Stimulated activated naive CD8-positive, alpha-beta T cell treated with anti-CD3 and anti-CD28 coated beads, Interleukin-15, Interleukin-2, amounts not matched to agents 100 ng/mL and 50 ng/mL, for 24 hours (primary cell): ENCODE data around the gene SLC7A11.
"Not testable (repeated sequence)": the region's sequence is repeated elsewhere in the genome, so short reads cannot be mapped to it uniquely, and the experiment has no call there.

Experiments used
- H3K27ac Mint-ChIP-seq: one replicate; pipeline ENCODE4 v1.8.0; 2021; ENCODE audit warnings: mild to moderate bottlenecking, mixed read lengths
- H3K27me3 Mint-ChIP-seq: one replicate; pipeline ENCODE4 v1.8.0; 2021; ENCODE audit warnings: mixed read lengths
- H3K36me3 Mint-ChIP-seq: one replicate; pipeline ENCODE4 v1.8.0; 2021; ENCODE audit warnings: low read depth, mixed read lengths
- H3K4me1 Mint-ChIP-seq: one replicate; pipeline ENCODE4 v1.8.0; 2021; ENCODE audit warnings: low read depth, mixed read lengths
- H3K4me3 Mint-ChIP-seq: one replicate; pipeline ENCODE4 v1.8.0; 2021; ENCODE audit warnings: mild to moderate bottlenecking, mixed read lengths
- H3K9me3 Mint-ChIP-seq: one replicate; pipeline ENCODE4 v1.8.0; 2021; ENCODE audit warnings: mixed read lengths

SLC7A11 gene

GRCh38 chr4:138256608-138257007 is 14.5 kb upstream of the SLC7A11 start:
- H3K27ac Mint-ChIP-seq: no peak overlapping the region
- no peaks in the 10 kb centered on the region for H3K27me3 Mint-ChIP-seq
- no peaks in the 10 kb centered on the region for H3K36me3 Mint-ChIP-seq
- H3K9me3 Mint-ChIP-seq: no peaks in the 10 kb centered on the region
- no peak overlapping the region for H3K4me3 Mint-ChIP-seq
- H3K4me1 Mint-ChIP-seq: peaks cover 7% of the 10 kb centered on the region

GRCh38 chr4:138255917-138256597 is 13.9 kb upstream of the SLC7A11 start:
- Mint-ChIP-seq H3K27me3 (no peaks in the 10 kb centered on the region), H3K4me3 (no peak overlapping the region), H3K9me3 (no peaks in the 10 kb centered on the region), H3K27ac (no peak overlapping the region), H3K4me1 (peaks cover 7% of the 10 kb centered on the region), H3K36me3 (no peaks in the 10 kb centered on the region)

- Mint-ChIP-seq H3K36me3 (no peaks in the 10 kb centered on the region), H3K27me3 (no peaks in the 10 kb centered on the region), H3K27ac (no peak overlapping the region), H3K4me1 (peaks cover 7% of the 10 kb centered on the region), H3K4me3 (no peak overlapping the region), H3K9me3 (no peaks in the 10 kb centered on the region)
Measured at GRCh38 chr4:138252551-138252950, 10.4 kb upstream of the SLC7A11 start.

GRCh38 chr4:138251938-138252337 is 9.8 kb upstream of the SLC7A11 start:
- peaks cover 7% of the 10 kb centered on the region for H3K4me1 Mint-ChIP-seq
- no peak overlapping the region for H3K27ac Mint-ChIP-seq
- no peaks in the 10 kb centered on the region for H3K27me3 Mint-ChIP-seq
- no peaks in the 10 kb centered on the region for H3K36me3 Mint-ChIP-seq
- no peak overlapping the region for H3K4me3 Mint-ChIP-seq
- no peaks in the 10 kb centered on the region for H3K9me3 Mint-ChIP-seq

GRCh38 chr4:138249132-138249531 is 7.0 kb upstream of the SLC7A11 start:
- no peaks in the 10 kb centered on the region for H3K36me3 Mint-ChIP-seq
- no peak overlapping the region for H3K27ac Mint-ChIP-seq
- no peak overlapping the region for H3K4me3 Mint-ChIP-seq
- no peaks in the 10 kb centered on the region for H3K4me1 Mint-ChIP-seq
- no peaks in the 10 kb centered on the region for H3K27me3 Mint-ChIP-seq
- no peaks in the 10 kb centered on the region for H3K9me3 Mint-ChIP-seq

GRCh38 chr4:138248058-138248457 is 5.9 kb upstream of the SLC7A11 start:
- H3K36me3 Mint-ChIP-seq: no peaks in the 10 kb centered on the region
- no peak overlapping the region for H3K4me3 Mint-ChIP-seq
- H3K27me3 Mint-ChIP-seq: no peaks in the 10 kb centered on the region
- no peak overlapping the region for H3K27ac Mint-ChIP-seq
- H3K9me3 Mint-ChIP-seq: no peaks in the 10 kb centered on the region
- no peaks in the 10 kb centered on the region for H3K4me1 Mint-ChIP-seq

GRCh38 chr4:138247643-138248042 is 5.5 kb upstream of the SLC7A11 start:
- H3K4me3 Mint-ChIP-seq: no peak overlapping the region
- no peaks in the 10 kb centered on the region for H3K27me3 Mint-ChIP-seq
- no peaks in the 10 kb centered on the region for H3K9me3 Mint-ChIP-seq
- no peaks in the 10 kb centered on the region for H3K4me1 Mint-ChIP-seq
- H3K27ac Mint-ChIP-seq: no peak overlapping the region
- no peaks in the 10 kb centered on the region for H3K36me3 Mint-ChIP-seq

GRCh38 chr4:138243369-138243768 is 1.2 kb upstream of the SLC7A11 start:
- Mint-ChIP-seq H3K36me3 (no peaks in the 10 kb centered on the region), H3K4me1 (peaks cover 20% of the 10 kb centered on the region), H3K4me3 (no peak overlapping the region), H3K9me3 (no peaks in the 10 kb centered on the region), H3K27me3 (no peaks in the 10 kb centered on the region), H3K27ac (no peak overlapping the region)

- peak overlapping the region; percentile 67 for H3K27ac Mint-ChIP-seq
- peaks cover 20% of the 10 kb centered on the region for H3K4me1 Mint-ChIP-seq
- H3K36me3 Mint-ChIP-seq: no peaks in the 10 kb centered on the region
- H3K4me3 Mint-ChIP-seq: peak overlapping the region; percentile 82
- no peaks in the 10 kb centered on the region for H3K27me3 Mint-ChIP-seq
- H3K9me3 Mint-ChIP-seq: no peaks in the 10 kb centered on the region
Measured at GRCh38 chr4:138242834-138243156, 646 bp upstream of the SLC7A11 start.

- Mint-ChIP-seq H3K36me3 (no peaks in the 10 kb centered on the region), H3K27me3 (no peaks in the 10 kb centered on the region), H3K27ac (peak overlapping the region; percentile 91), H3K9me3 (no peaks in the 10 kb centered on the region), H3K4me3 (peak overlapping the region; percentile 82), H3K4me1 (peaks cover 22% of the 10 kb centered on the region)
Measured at GRCh38 chr4:138241281-138242075, 671 bp downstream of the SLC7A11 start.

GRCh38 chr4:138239491-138239890 is 2.7 kb downstream of the SLC7A11 start:
- Mint-ChIP-seq H3K27ac (no peak overlapping the region), H3K4me1 (peaks cover 34% of the 10 kb centered on the region), H3K27me3 (no peaks in the 10 kb centered on the region), H3K9me3 (no peaks in the 10 kb centered on the region), H3K36me3 (no peaks in the 10 kb centered on the region), H3K4me3 (peak overlapping the region; percentile 49)

- Mint-ChIP-seq H3K4me3 (no peak overlapping the region), H3K27me3 (no peaks in the 10 kb centered on the region), H3K4me1 (peaks cover 34% of the 10 kb centered on the region), H3K9me3 (no peaks in the 10 kb centered on the region), H3K27ac (no peak overlapping the region), H3K36me3 (no peaks in the 10 kb centered on the region)
Measured at GRCh38 chr4:138238521-138239292, 3.4 kb downstream of the SLC7A11 start.

GRCh38 chr4:138237132-138237531 is 5.0 kb downstream of the SLC7A11 start:
- not testable (repeated sequence) for H3K36me3 Mint-ChIP-seq, H3K4me3 Mint-ChIP-seq, H3K27me3 Mint-ChIP-seq, H3K27ac Mint-ChIP-seq, H3K9me3 Mint-ChIP-seq
- peaks cover 31% of the 10 kb centered on the region for H3K4me1 Mint-ChIP-seq

GRCh38 chr4:138236037-138236436 is 6.1 kb downstream of the SLC7A11 start:
- H3K27ac Mint-ChIP-seq: no peak overlapping the region
- H3K36me3 Mint-ChIP-seq: no peaks in the 10 kb centered on the region
- no peaks in the 10 kb centered on the region for H3K9me3 Mint-ChIP-seq
- no peaks in the 10 kb centered on the region for H3K27me3 Mint-ChIP-seq
- H3K4me1 Mint-ChIP-seq: peaks cover 20% of the 10 kb centered on the region
- no peak overlapping the region for H3K4me3 Mint-ChIP-seq

- no peaks in the 10 kb centered on the region for H3K9me3 Mint-ChIP-seq
Measured at GRCh38 chr4:138235419-138235952, 6.7 kb downstream of the SLC7A11 start.

More at GRCh38 chr4:138235419-138235952, 6.7 kb downstream of the SLC7A11 start:
- Mint-ChIP-seq H3K27me3 (no peaks in the 10 kb centered on the region), H3K27ac (no peak overlapping the region), H3K4me1 (peaks cover 16% of the 10 kb centered on the region), H3K36me3 (no peaks in the 10 kb centered on the region), H3K4me3 (no peak overlapping the region)
